SK-N-SH treated with all-trans-retinoic acid at 6 μM for 48 hours (cell line): ENCODE results near the gene DIPK2B.

ENCODE experiments used
- ATAC-seq: fragments of 200-7000 bp; cut with Tn5 transposase; 3 replicates; pipeline ENCODE4 v1.9.1; 2020; ENCODE audit warnings: mild to moderate bottlenecking, moderate library complexity
- ARNTL ChIP-seq: fragments of 450-650 bp; formaldehyde crosslinking; IDR thresholded peaks from 2 replicates; pipeline ENCODE4 v1.5.0; 2020; ENCODE audit warnings: low read depth, mild to moderate bottlenecking, moderate library complexity, borderline replicate concordance
- BACH2 ChIP-seq: fragments of 250-450 bp; sonication (Bioruptor Pico); IDR thresholded peaks from 2 replicates; pipeline ENCODE4 v1.9.0; 2021; ENCODE audit warnings: mild to moderate bottlenecking, borderline replicate concordance
- CSDC2 ChIP-seq: fragments of 250-450 bp; sonication (Bioruptor Pico); IDR thresholded peaks from 2 replicates; pipeline ENCODE4 v1.5.0; 2020; ENCODE audit warnings: mild to moderate bottlenecking, moderate library complexity
- ESRRG ChIP-seq: fragments of 250-450 bp; sonication (Bioruptor Pico); IDR thresholded peaks from 2 replicates; pipeline ENCODE4 v1.6.1; 2021; ENCODE audit warnings: mild to moderate bottlenecking
- GLIS3 ChIP-seq: fragments of 250-450 bp; sonication (Bioruptor Pico); IDR thresholded peaks from 2 replicates; pipeline ENCODE4 v1.5.0; 2020; ENCODE audit warnings: mild to moderate bottlenecking, moderate library complexity
- OSR1 ChIP-seq: fragments of 250-450 bp; sonication (Bioruptor Pico); IDR thresholded peaks from 2 replicates; pipeline ENCODE4 v1.8.0; 2022; ENCODE audit warnings: moderate library complexity, mild to moderate bottlenecking, inconsistent platforms
- PPARA ChIP-seq: fragments of 250-450 bp; sonication (Bioruptor Pico); IDR thresholded peaks from 2 replicates; pipeline ENCODE4 v1.5.0; 2020; ENCODE audit warnings: mild to moderate bottlenecking, borderline replicate concordance
- RARB ChIP-seq: fragments of 250-450 bp; sonication (Bioruptor Pico); IDR thresholded peaks from 2 replicates; pipeline ENCODE4 v1.8.0; 2021; ENCODE audit warnings: mild to moderate bottlenecking, moderate library complexity
- SNAI2 ChIP-seq: fragments of 250-450 bp; sonication (Bioruptor Pico); IDR thresholded peaks from 2 replicates; pipeline ENCODE4 v1.5.0; 2020; ENCODE audit warnings: mild to moderate bottlenecking, moderate library complexity
- TCF4 ChIP-seq: fragments of 250-450 bp; sonication (Bioruptor Pico); IDR thresholded peaks from 2 replicates; pipeline ENCODE4 v1.8.0; 2021; ENCODE audit warnings: mild to moderate bottlenecking, moderate library complexity, borderline replicate concordance
- TOX ChIP-seq: fragments of 250-450 bp; sonication (Bioruptor Pico); IDR thresholded peaks from 2 replicates; pipeline ENCODE4 v1.8.0; 2021; ENCODE audit warnings: mild to moderate bottlenecking, moderate library complexity, borderline replicate concordance
- ZC3H10 ChIP-seq: fragments of 250-450 bp; sonication (Bioruptor Pico); IDR thresholded peaks from 2 replicates; pipeline ENCODE4 v1.5.1; 2021; ENCODE audit warnings: mild to moderate bottlenecking, moderate library complexity
- ZFP3 ChIP-seq: fragments of 250-450 bp; sonication (Bioruptor Pico); IDR thresholded peaks from 2 replicates; pipeline ENCODE4 v1.5.0; 2020; ENCODE audit warnings: mild to moderate bottlenecking, moderate library complexity
- ZFP30 ChIP-seq: fragments of 450-650 bp; formaldehyde crosslinking; IDR thresholded peaks from 2 replicates; pipeline ENCODE4 v1.5.0; 2022; ENCODE audit warnings: mild to moderate bottlenecking, moderate library complexity
- ZNF565 ChIP-seq: fragments of 450-650 bp; formaldehyde crosslinking; conservative IDR thresholded peaks from 2 replicates; pipeline ENCODE4 v1.5.0; 2020; ENCODE audit warnings: low read depth, mild to moderate bottlenecking, moderate library complexity
- ZNF70 ChIP-seq: fragments of 450-650 bp; formaldehyde crosslinking; IDR thresholded peaks from 2 replicates; pipeline ENCODE4 v1.5.0; 2020; ENCODE audit warnings: mild to moderate bottlenecking, moderate library complexity
- ZNF8 ChIP-seq: fragments of 450-650 bp; formaldehyde crosslinking; IDR thresholded peaks from 2 replicates; pipeline ENCODE4 v1.5.0; 2020; ENCODE audit warnings: mild to moderate bottlenecking, moderate library complexity
- TF ChIP-seq, protein P1 (sequence below): fragments of 250-450 bp; sonication (Bioruptor Pico); IDR thresholded peaks from 2 replicates; pipeline ENCODE4 v1.8.0; 2020; ENCODE audit warnings: mild to moderate bottlenecking, moderate library complexity, borderline replicate concordance
- TF ChIP-seq, protein P2 (sequence below): fragments of 250-450 bp; sonication (Bioruptor Pico); IDR thresholded peaks from 2 replicates; pipeline ENCODE4 v1.5.1; 2021; ENCODE audit warnings: mild to moderate bottlenecking, moderate library complexity
- TF ChIP-seq, protein P3 (sequence below): fragments of 250-450 bp; sonication (Bioruptor Pico); IDR thresholded peaks from 2 replicates; pipeline ENCODE4 v1.5.0; 2020; ENCODE audit warnings: mild to moderate bottlenecking, moderate library complexity
- TF ChIP-seq, protein P4 (sequence below): fragments of 250-450 bp; sonication (Bioruptor Pico); IDR thresholded peaks from 2 replicates; pipeline ENCODE4 v1.8.0; 2021; ENCODE audit warnings: low read depth, mild to moderate bottlenecking, moderate library complexity, borderline replicate concordance
- TF ChIP-seq, protein P5 (sequence below): fragments of 250-450 bp; sonication (Bioruptor Pico); IDR thresholded peaks from 2 replicates; pipeline ENCODE4 v1.5.1; 2020; ENCODE audit warnings: low read depth, mild to moderate bottlenecking, moderate library complexity

The DIPK2B gene

DNA sequence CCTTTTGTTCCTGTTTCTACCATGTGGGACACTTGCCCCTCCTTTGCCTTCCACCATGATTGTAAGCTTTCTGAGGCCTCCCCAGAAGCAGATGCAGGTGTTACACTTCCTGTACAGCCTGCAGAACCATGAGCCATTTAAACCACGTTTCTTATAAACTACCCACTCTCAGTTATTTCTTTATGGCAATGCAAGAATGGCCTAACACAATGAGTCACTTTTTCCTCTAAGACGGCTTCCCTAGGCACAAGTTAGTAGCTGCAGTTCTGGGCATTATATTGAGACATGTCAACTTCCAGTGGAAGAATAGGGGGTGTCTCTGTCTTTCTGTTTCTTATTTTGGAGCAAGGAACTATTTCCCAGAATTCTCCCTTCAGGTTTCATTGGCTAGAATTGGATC is 32.9 kb upstream of the DIPK2B start:
- TF ChIP-seq, protein P1, sequence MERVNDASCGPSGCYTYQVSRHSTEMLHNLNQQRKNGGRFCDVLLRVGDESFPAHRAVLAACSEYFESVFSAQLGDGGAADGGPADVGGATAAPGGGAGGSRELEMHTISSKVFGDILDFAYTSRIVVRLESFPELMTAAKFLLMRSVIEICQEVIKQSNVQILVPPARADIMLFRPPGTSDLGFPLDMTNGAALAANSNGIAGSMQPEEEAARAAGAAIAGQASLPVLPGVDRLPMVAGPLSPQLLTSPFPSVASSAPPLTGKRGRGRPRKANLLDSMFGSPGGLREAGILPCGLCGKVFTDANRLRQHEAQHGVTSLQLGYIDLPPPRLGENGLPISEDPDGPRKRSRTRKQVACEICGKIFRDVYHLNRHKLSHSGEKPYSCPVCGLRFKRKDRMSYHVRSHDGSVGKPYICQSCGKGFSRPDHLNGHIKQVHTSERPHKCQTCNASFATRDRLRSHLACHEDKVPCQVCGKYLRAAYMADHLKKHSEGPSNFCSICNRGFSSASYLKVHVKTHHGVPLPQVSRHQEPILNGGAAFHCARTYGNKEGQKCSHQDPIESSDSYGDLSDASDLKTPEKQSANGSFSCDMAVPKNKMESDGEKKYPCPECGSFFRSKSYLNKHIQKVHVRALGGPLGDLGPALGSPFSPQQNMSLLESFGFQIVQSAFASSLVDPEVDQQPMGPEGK (CRISPR knock-in tag), result no peak
- no peak for TF ChIP-seq BACH2 (CRISPR knock-in tag)
- TF ChIP-seq ESRRG, result no peak
- TF ChIP-seq ZC3H10, result no peak
- no peak for TF ChIP-seq PPARA (CRISPR knock-in tag)
- TF ChIP-seq ZNF70, result no peak
- TF ChIP-seq RARB (CRISPR knock-in tag), result no peak
- no peak for TF ChIP-seq ARNTL (CRISPR knock-in tag)
- TF ChIP-seq, protein P2, sequence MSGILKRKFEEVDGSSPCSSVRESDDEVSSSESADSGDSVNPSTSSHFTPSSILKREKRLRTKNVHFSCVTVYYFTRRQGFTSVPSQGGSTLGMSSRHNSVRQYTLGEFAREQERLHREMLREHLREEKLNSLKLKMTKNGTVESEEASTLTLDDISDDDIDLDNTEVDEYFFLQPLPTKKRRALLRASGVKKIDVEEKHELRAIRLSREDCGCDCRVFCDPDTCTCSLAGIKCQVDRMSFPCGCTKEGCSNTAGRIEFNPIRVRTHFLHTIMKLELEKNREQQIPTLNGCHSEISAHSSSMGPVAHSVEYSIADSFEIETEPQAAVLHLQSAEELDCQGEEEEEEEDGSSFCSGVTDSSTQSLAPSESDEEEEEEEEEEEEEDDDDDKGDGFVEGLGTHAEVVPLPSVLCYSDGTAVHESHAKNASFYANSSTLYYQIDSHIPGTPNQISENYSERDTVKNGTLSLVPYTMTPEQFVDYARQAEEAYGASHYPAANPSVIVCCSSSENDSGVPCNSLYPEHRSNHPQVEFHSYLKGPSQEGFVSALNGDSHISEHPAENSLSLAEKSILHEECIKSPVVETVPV, result no peak
- TF ChIP-seq, protein P3, sequence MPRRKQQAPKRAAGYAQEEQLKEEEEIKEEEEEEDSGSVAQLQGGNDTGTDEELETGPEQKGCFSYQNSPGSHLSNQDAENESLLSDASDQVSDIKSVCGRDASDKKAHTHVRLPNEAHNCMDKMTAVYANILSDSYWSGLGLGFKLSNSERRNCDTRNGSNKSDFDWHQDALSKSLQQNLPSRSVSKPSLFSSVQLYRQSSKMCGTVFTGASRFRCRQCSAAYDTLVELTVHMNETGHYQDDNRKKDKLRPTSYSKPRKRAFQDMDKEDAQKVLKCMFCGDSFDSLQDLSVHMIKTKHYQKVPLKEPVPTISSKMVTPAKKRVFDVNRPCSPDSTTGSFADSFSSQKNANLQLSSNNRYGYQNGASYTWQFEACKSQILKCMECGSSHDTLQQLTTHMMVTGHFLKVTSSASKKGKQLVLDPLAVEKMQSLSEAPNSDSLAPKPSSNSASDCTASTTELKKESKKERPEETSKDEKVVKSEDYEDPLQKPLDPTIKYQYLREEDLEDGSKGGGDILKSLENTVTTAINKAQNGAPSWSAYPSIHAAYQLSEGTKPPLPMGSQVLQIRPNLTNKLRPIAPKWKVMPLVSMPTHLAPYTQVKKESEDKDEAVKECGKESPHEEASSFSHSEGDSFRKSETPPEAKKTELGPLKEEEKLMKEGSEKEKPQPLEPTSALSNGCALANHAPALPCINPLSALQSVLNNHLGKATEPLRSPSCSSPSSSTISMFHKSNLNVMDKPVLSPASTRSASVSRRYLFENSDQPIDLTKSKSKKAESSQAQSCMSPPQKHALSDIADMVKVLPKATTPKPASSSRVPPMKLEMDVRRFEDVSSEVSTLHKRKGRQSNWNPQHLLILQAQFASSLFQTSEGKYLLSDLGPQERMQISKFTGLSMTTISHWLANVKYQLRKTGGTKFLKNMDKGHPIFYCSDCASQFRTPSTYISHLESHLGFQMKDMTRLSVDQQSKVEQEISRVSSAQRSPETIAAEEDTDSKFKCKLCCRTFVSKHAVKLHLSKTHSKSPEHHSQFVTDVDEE (CRISPR knock-in tag), result no peak
- no peak for TF ChIP-seq TOX
- TF ChIP-seq, protein P4, sequence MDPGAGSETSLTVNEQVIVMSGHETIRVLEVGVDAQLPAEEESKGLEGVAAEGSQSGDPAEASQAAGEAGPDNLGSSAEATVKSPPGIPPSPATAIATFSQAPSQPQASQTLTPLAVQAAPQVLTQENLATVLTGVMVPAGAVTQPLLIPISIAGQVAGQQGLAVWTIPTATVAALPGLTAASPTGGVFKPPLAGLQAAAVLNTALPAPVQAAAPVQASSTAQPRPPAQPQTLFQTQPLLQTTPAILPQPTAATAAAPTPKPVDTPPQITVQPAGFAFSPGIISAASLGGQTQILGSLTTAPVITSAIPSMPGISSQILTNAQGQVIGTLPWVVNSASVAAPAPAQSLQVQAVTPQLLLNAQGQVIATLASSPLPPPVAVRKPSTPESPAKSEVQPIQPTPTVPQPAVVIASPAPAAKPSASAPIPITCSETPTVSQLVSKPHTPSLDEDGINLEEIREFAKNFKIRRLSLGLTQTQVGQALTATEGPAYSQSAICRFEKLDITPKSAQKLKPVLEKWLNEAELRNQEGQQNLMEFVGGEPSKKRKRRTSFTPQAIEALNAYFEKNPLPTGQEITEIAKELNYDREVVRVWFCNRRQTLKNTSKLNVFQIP (CRISPR knock-in tag), result no peak
- TF ChIP-seq TCF4 (CRISPR knock-in tag), result no peak
- TF ChIP-seq ZNF8, result no peak
- TF ChIP-seq GLIS3 (CRISPR knock-in tag), result no peak
- no peak for TF ChIP-seq ZNF565 (CRISPR knock-in tag)
- TF ChIP-seq, protein P5, sequence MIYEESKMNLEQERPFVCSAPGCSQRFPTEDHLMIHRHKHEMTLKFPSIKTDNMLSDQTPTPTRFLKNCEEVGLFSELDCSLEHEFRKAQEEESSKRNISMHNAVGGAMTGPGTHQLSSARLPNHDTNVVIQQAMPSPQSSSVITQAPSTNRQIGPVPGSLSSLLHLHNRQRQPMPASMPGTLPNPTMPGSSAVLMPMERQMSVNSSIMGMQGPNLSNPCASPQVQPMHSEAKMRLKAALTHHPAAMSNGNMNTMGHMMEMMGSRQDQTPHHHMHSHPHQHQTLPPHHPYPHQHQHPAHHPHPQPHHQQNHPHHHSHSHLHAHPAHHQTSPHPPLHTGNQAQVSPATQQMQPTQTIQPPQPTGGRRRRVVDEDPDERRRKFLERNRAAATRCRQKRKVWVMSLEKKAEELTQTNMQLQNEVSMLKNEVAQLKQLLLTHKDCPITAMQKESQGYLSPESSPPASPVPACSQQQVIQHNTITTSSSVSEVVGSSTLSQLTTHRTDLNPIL, result no peak
- TF ChIP-seq ZFP3 (CRISPR knock-in tag), result no peak
- no peak for TF ChIP-seq SNAI2 (CRISPR knock-in tag)
- TF ChIP-seq OSR1, result no peak
- TF ChIP-seq, all 23 proteins: peak for 0
- no peak for ATAC-seq

DNA sequence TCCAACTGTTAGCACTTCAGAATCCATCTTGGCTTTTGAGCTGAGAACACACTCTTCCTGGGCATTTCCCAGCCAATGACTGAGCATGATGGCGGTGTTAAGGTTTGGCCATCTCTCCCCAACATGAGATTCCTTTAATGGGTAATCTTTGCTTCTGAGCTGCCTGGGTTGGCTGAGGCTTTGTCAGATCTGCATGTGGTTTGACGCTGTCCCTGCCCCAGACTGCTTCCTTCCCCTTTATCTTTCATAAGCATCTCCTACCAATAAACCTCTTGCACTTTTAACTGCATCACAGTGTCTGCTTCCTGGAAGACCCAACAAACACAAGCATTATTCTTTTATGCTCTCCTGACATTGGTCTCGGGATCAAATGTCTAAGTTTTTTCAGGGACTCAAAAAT is 31.5 kb upstream of the DIPK2B start:
- ATAC-seq, result no peak
- TF ChIP-seq ZC3H10 (no peak), SNAI2 (CRISPR knock-in tag) (no peak), PPARA (CRISPR knock-in tag) (no peak), ARNTL (CRISPR knock-in tag) (no peak), GLIS3 (CRISPR knock-in tag) (no peak), OSR1 (no peak), ZFP30 (CRISPR knock-in tag) (no peak), ZNF70 (no peak), CSDC2 (CRISPR knock-in tag) (no peak), ZFP3 (CRISPR knock-in tag) (no peak), TCF4 (CRISPR knock-in tag) (no peak), ZNF8 (no peak)
- TF ChIP-seq, protein P3 (CRISPR knock-in tag), result no peak
- TF ChIP-seq, protein P4 (CRISPR knock-in tag), result no peak
- TF ChIP-seq, protein P5, result no peak
- TF ChIP-seq, all 23 proteins: peak for 0
